Activated CD4-positive, CD25-positive, alpha-beta regulatory T cell (primary cell): ENCODE data around the gene RGS7.
"Not testable (repeated sequence)": the region's sequence is repeated elsewhere in the genome, so short reads cannot be mapped to it uniquely, and the experiment has no call there.

Experiments used
- DNase-seq, 4 experiments: peaks; one replicate each; lab custom pipeline; 2025; lab: John Stamatoyannopoulos, UW

Gene RGS7

GRCh38 chr1:241331328-241332036, 25.5 kb downstream of the RGS7 start:
- DNase-seq: no peak

- DNase-seq: no peak
Measured at GRCh38 chr1:241330619-241331327, 26.2 kb downstream of the RGS7 start.

GRCh38 chr1:241325456-241325855, 31.5 kb downstream of the RGS7 start:
- no peak for DNase-seq

GRCh38 chr1:241323514-241324195, 33.4 kb downstream of the RGS7 start:
- DNase-seq: no peak

- no peak for DNase-seq
Measured at GRCh38 chr1:241317676-241318075, 39.3 kb downstream of the RGS7 start.

- DNase-seq: no peak
Measured at GRCh38 chr1:241316372-241316771, 40.6 kb downstream of the RGS7 start.

GRCh38 chr1:241311056-241311746, 45.8 kb downstream of the RGS7 start:
- no peak for DNase-seq

- DNase-seq: no peak
Measured at GRCh38 chr1:241310451-241310850, 46.6 kb downstream of the RGS7 start.

GRCh38 chr1:241309651-241310050, 47.4 kb downstream of the RGS7 start:
- DNase-seq: no peak

- no peak for DNase-seq
Measured at GRCh38 chr1:241308471-241308870, 48.5 kb downstream of the RGS7 start.

GRCh38 chr1:241308011-241308410, 49.0 kb downstream of the RGS7 start:
- DNase-seq: no peak

GRCh38 chr1:241306125-241306790, 50.7 kb downstream of the RGS7 start:
- DNase-seq: no peak

GRCh38 chr1:241302024-241302423, 55.0 kb downstream of the RGS7 start:
- not testable (repeated sequence) for DNase-seq

- no peak for DNase-seq
Measured at GRCh38 chr1:241299347-241299746, 57.7 kb downstream of the RGS7 start.

GRCh38 chr1:241292973-241293372, 64.0 kb downstream of the RGS7 start:
- no peak for DNase-seq

- DNase-seq: not testable (repeated sequence)
Measured at GRCh38 chr1:241291548-241291947, 65.5 kb downstream of the RGS7 start.

- DNase-seq: no peak
Measured at GRCh38 chr1:241286486-241286885, 70.5 kb downstream of the RGS7 start.

GRCh38 chr1:241276391-241276790, 80.6 kb downstream of the RGS7 start:
- DNase-seq: no peak

GRCh38 chr1:241275981-241276380, 81.0 kb downstream of the RGS7 start:
- no peak for DNase-seq

GRCh38 chr1:241275226-241275625, 81.8 kb downstream of the RGS7 start:
- no peak for DNase-seq

GRCh38 chr1:241274693-241275092, 82.3 kb downstream of the RGS7 start:
- DNase-seq: no peak

GRCh38 chr1:241272828-241273227, 84.2 kb downstream of the RGS7 start:
- no peak for DNase-seq
